HCT116 (cell line): ENCODE measurements around the gene ETF1. TPM values are rescaled to one million over a fixed set of nuclear protein-coding genes. Genes with fewer than 3 reads are reported as not detected.

ENCODE experiments used
- ATAC-seq: fragments of 200-7000 bp; cut with Tn5 transposase; 2 replicates; pipeline ENCODE4 v1.9.1; 2020; ENCODE audit warnings: mild to moderate bottlenecking, moderate library complexity
- BruUV-seq: library from RNA; stranded (reverse); fragments of 400-500 nt; replicated peaks from 2 replicates; lab custom pipeline; 2021; lab: Mats Ljungman, UMichigan
- CTCF ChIA-PET: fragments of 300-600 bp; sonication (Branson Sonifier 250); formaldehyde crosslinking; loops from one replicate; lab custom pipeline; 2021; ENCODE audit warnings: antibody characterized with exemption; lab: Charles Lee
- POLR2A ChIA-PET: fragments of 300-600, 350-600 bp; sonication (Branson Sonifier 250); formaldehyde crosslinking; loops from one replicate; lab custom pipeline; 2021; ENCODE audit warnings: antibody characterized with exemption; lab: Charles Lee
- RAD21 ChIA-PET, 2 experiments: fragments of 300-600 bp; sonication (Branson Sonifier 250); formaldehyde crosslinking; loops; one replicate each; lab custom pipeline; 2023; ENCODE audit warnings: low total read pairs in 2 of 2; ENCODE audit not compliant: uncharacterized antibody in 2 of 2, unreplicated experiment in 2 of 2, low non-redundant PET in 1 of 2; lab: Charles Lee
- DNase-seq: peaks from one replicate; pipeline ENCODE4 v3.0.0-alpha.2; 2010; ENCODE audit warnings: low read depth, low spot score
- H2AFZ ChIP-seq: fragments of 200-600 bp; shearing (Covaris generic), sonication (generic); 2 replicates; pipeline ENCODE4 v1.6.1; 2017; ENCODE audit warnings: low read depth, mixed run types, mixed read lengths, antibody characterized with exemption, low read length; ENCODE audit not compliant: poor library complexity, severe bottlenecking
- H3K27ac ChIP-seq: 2 replicates; pipeline ENCODE4 v1.5.1; 2012; ENCODE audit warnings: low read depth, low read length
- H3K27me3 ChIP-seq: fragments of 200-600 bp; sonication (generic); 2 replicates; pipeline ENCODE4 v1.6.1; 2016; ENCODE audit warnings: mixed run types, low read length, mixed read lengths; ENCODE audit not compliant: insufficient read depth
- H3K36me3 ChIP-seq, 2 experiments: fragments of 200-500 bp in 1 of 2; fragments of 200-600 bp in 1 of 2; sonication (Bioruptor generic) in 1 of 2; sonication (generic) in 1 of 2; 2 replicates each; pipeline versions ENCODE4 v1.5.1 to v1.6.1; 2014 to 2016; ENCODE audit warnings: low read length in 2 of 2, inconsistent platforms in 1 of 2, mixed read lengths in 1 of 2, mixed run types in 1 of 2; ENCODE audit not compliant: insufficient read depth in 2 of 2, control insufficient read depth in 1 of 2
- H3K4me1 ChIP-seq, 2 experiments: fragments of 200-600 bp in 1 of 2; sonication (generic) in 1 of 2; 2 replicates each; pipeline versions ENCODE4 v1.5.1 to v1.6.1; 2012 to 2017; ENCODE audit warnings: low read length in 2 of 2, inconsistent platforms in 1 of 2, mild to moderate bottlenecking in 1 of 2, mixed read lengths in 1 of 2, mixed run types in 1 of 2, moderate library complexity in 1 of 2; ENCODE audit not compliant: insufficient read depth in 2 of 2, control insufficient read depth in 1 of 2
- H3K4me2 ChIP-seq: fragments of 200-600 bp; sonication (generic); 2 replicates; pipeline ENCODE4 v1.6.1; 2017; ENCODE audit warnings: mixed run types, low read length, mixed read lengths
- H3K4me3 ChIP-seq, 2 experiments: fragments of 200-600 bp in 1 of 2; sonication (generic) in 1 of 2; replicated peaks in 1 of 2; 2 replicates each; pipeline ENCODE4 v1.5.1; 2011 to 2016; ENCODE audit warnings: low read length in 2 of 2, control low read depth in 1 of 2, low read depth in 1 of 2, mild to moderate bottlenecking in 1 of 2, mixed read lengths in 1 of 2, mixed run types in 1 of 2
- H3K79me2 ChIP-seq: fragments of 200-600 bp; sonication (generic); 2 replicates; pipeline ENCODE4 v1.6.1; 2017; ENCODE audit warnings: mild to moderate bottlenecking, mixed run types, low read length, moderate library complexity, mixed read lengths; ENCODE audit not compliant: insufficient read depth
- H3K9ac ChIP-seq: fragments of 200-600 bp; sonication (generic); 2 replicates; pipeline ENCODE4 v1.6.1; 2016; ENCODE audit warnings: low read length, mixed read lengths
- H3K9me2 ChIP-seq: fragments of 200-600 bp; sonication (generic), shearing (Covaris generic); 2 replicates; pipeline ENCODE4 v1.6.1; 2017; ENCODE audit warnings: mixed run types, mild to moderate bottlenecking, moderate library complexity; ENCODE audit not compliant: insufficient read depth
- H3K9me3 ChIP-seq, 2 experiments: fragments of 200-500 bp in 1 of 2; fragments of 200-600 bp in 1 of 2; sonication (Bioruptor generic) in 1 of 2; sonication (generic) in 1 of 2; 2 replicates each; pipeline ENCODE4 v1.6.1; 2014 to 2017; ENCODE audit warnings: low read length in 2 of 2, mixed read lengths in 2 of 2, inconsistent platforms in 1 of 2, low read depth in 1 of 2, mild to moderate bottlenecking in 1 of 2, mixed run types in 1 of 2, moderate library complexity in 1 of 2; ENCODE audit not compliant: control insufficient read depth in 1 of 2, insufficient read depth in 1 of 2
- H4K20me1 ChIP-seq: fragments of 200-600 bp; sonication (generic), shearing (Covaris generic); 2 replicates; pipeline ENCODE4 v1.6.1; 2017; ENCODE audit warnings: mixed run types, mild to moderate bottlenecking, moderate library complexity; ENCODE audit not compliant: insufficient read depth
- CBX3 ChIP-seq: IDR thresholded peaks from 2 replicates; pipeline ENCODE4 v1.6.1; 2012; ENCODE audit warnings: low read depth
- CEBPB ChIP-seq: IDR thresholded peaks from 2 replicates; pipeline ENCODE4 v1.6.1; 2012; ENCODE audit warnings: low read depth
- ELF1 ChIP-seq: IDR thresholded peaks from 2 replicates; pipeline ENCODE4 v1.6.1; 2012; ENCODE audit warnings: low read depth, borderline replicate concordance
- EZH2 ChIP-seq: fragments of 200-600 bp; sonication (generic); IDR thresholded peaks from 2 replicates; pipeline ENCODE4 v1.6.1; 2017; ENCODE audit warnings: antibody characterized with exemption, mixed run types
- EZH2phosphoT487 ChIP-seq: fragments of 200-600 bp; IDR thresholded peaks from 2 replicates; pipeline ENCODE4 v1.6.1; 2018; ENCODE audit warnings: antibody characterized with exemption, borderline replicate concordance
- FOSL1 ChIP-seq: IDR thresholded peaks from 2 replicates; pipeline ENCODE4 v1.6.1; 2012; ENCODE audit warnings: low read depth
- POLR2A ChIP-seq: IDR thresholded peaks from 2 replicates; pipeline ENCODE4 v1.7.0; 2011; ENCODE audit warnings: borderline replicate concordance; ENCODE audit not compliant: insufficient read depth, insufficient read length; ENCODE audit errors: extremely low read depth
- POLR2AphosphoS5 ChIP-seq: IDR thresholded peaks from 2 replicates; pipeline ENCODE4 v1.6.1; 2011; ENCODE audit warnings: mild to moderate bottlenecking, low read depth, low read length, moderate library complexity
- SP1 ChIP-seq: IDR thresholded peaks from 2 replicates; pipeline ENCODE4 v1.6.1; 2012; ENCODE audit warnings: low read depth
- SRF ChIP-seq: IDR thresholded peaks from 2 replicates; pipeline ENCODE4 v1.6.1; 2012; ENCODE audit warnings: low read depth
- TCF7L2 ChIP-seq: IDR thresholded peaks from 2 replicates; pipeline ENCODE4 v1.7.0; 2011; ENCODE audit warnings: borderline replicate concordance, inconsistent platforms; ENCODE audit not compliant: insufficient read depth, insufficient read length; ENCODE audit errors: extremely low read depth
- ZNF274 ChIP-seq: fragments of 200-500 bp; sonication (Bioruptor generic); IDR thresholded peaks from 2 replicates; pipeline ENCODE4 v1.6.1; 2014; ENCODE audit warnings: mild to moderate bottlenecking, low read depth, low read length, inconsistent platforms
- intact Hi-C: fragments of 100-400 bp; cut with micrococcal nuclease; formaldehyde crosslinking; loops from 2 replicates; pipeline ENCODE4 v1.10.0; 2022
- total RNA-seq: library from RNA; stranded (reverse); gene quantifications from one replicate; pipeline ENCODE4 v1.2.1, GENCODE V29; 2021; ENCODE audit not compliant: unreplicated experiment
- TF ChIP-seq, protein P1 (sequence below): IDR thresholded peaks from 2 replicates; pipeline ENCODE4 v1.6.1; 2012
- TF ChIP-seq, protein P2 (sequence below): IDR thresholded peaks from 2 replicates; pipeline ENCODE4 v1.6.1; 2011; ENCODE audit warnings: mild to moderate bottlenecking, low read length, moderate library complexity; ENCODE audit not compliant: insufficient replicate concordance; ENCODE audit errors: extremely low read depth

The ETF1 gene
- total RNA-seq, 1 experiment from 2014 or later, result 178 TPM

GRCh38 chr5:138552657-138553056 lies 9.6 kb upstream of the ETF1 start:
- H3K9ac ChIP-seq, result no peak overlapping the region

GRCh38 chr5:138549414-138549813 lies 6.4 kb upstream of the ETF1 start:
- Histone ChIP-seq H3K4me2 (no peak overlapping the region), H3K4me1 (peaks cover 7 to 14% of the 10 kb centered on the region in 2 experiments; a peak in 3 of 4 replicates), H2AFZ (no peak overlapping the region), H3K9me2 (no peaks in the 10 kb centered on the region)
- TF ChIP-seq, protein P1, sequence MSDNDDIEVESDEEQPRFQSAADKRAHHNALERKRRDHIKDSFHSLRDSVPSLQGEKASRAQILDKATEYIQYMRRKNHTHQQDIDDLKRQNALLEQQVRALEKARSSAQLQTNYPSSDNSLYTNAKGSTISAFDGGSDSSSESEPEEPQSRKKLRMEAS, result no peak
- TF ChIP-seq EZH2phosphoT487 (no peak), FOSL1 (no peak), POLR2A (no peak), SRF (no peak), EZH2 (no peak), SP1 (no peak), CBX3 (no peak), ELF1 (no peak), TCF7L2 (no peak), ZNF274 (no peak), CEBPB (no peak)
- TF ChIP-seq, protein P2, sequence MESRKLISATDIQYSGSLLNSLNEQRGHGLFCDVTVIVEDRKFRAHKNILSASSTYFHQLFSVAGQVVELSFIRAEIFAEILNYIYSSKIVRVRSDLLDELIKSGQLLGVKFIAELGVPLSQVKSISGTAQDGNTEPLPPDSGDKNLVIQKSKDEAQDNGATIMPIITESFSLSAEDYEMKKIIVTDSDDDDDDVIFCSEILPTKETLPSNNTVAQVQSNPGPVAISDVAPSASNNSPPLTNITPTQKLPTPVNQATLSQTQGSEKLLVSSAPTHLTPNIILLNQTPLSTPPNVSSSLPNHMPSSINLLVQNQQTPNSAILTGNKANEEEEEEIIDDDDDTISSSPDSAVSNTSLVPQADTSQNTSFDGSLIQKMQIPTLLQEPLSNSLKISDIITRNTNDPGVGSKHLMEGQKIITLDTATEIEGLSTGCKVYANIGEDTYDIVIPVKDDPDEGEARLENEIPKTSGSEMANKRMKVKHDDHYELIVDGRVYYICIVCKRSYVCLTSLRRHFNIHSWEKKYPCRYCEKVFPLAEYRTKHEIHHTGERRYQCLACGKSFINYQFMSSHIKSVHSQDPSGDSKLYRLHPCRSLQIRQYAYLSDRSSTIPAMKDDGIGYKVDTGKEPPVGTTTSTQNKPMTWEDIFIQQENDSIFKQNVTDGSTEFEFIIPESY, result no peak
- TF ChIP-seq, all 23 proteins: peak for 0
- ATAC-seq, result no peak
- Histone ChIP-seq H3K27me3 (no peaks in the 10 kb centered on the region), H3K36me3 (peaks cover 6 to 11% of the 10 kb centered on the region in 2 experiments; a peak in 2 of 4 replicates), H3K9me3 (no peaks in the 10 kb centered on the region), H4K20me1 (no peaks in the 10 kb centered on the region; the same call in 1 of the 2 replicates), H3K27ac (no peak overlapping the region), H3K79me2 (peaks cover 51% of the 10 kb centered on the region), H3K4me3 (no peak overlapping the region), H3K9ac (no peak overlapping the region)
- intact Hi-C loops, result loop anchor here (2.0 to 10.0 kb wide), 2 partner anchors 99 to 365 kb away; no protein-coding TSS in a partner anchor
- RAD21 ChIA-PET, result no interaction called here
- no peak for DNase-seq
- BruUV-seq, result no TSS peak
- POLR2A ChIA-PET, result no interaction called here
- CTCF ChIA-PET, result interaction anchor here (0.7 kb wide), 1 partner anchor 367 kb away, joined by 3 read pairs; no protein-coding TSS in a partner anchor

More at GRCh38 chr5:138552657-138553056, 9.6 kb upstream of the ETF1 start:
- Histone ChIP-seq H3K9me2 (no peaks in the 10 kb centered on the region), H3K4me2 (no peak overlapping the region), H3K79me2 (peaks cover 36% of the 10 kb centered on the region), H3K27me3 (no peaks in the 10 kb centered on the region), H3K36me3 (peaks cover 37 to 39% of the 10 kb centered on the region in 2 experiments), H3K9me3 (no peaks in the 10 kb centered on the region), H3K4me3 (no peak overlapping the region), H4K20me1 (peaks cover 3% of the 10 kb centered on the region; the same call in 1 of the 2 replicates), H3K4me1 (no peaks in the 10 kb centered on the region), H2AFZ (no peak overlapping the region), H3K27ac (no peak overlapping the region)
- DNase-seq (no peak), ATAC-seq (peak; percentile 11)
- intact Hi-C loops, result no loop called here
- no TSS peak for BruUV-seq
- CTCF ChIA-PET, result no interaction called here
- POLR2A ChIA-PET, result interaction anchor here (1.1 to 1.9 kb wide), 4 partner anchors 10 to 17 kb away, joined by 3 to 9 read pairs (median 5); partner anchors contain the start of gene ETF1
- peak; percentile 40 for TF ChIP-seq POLR2AphosphoS5
- TF ChIP-seq FOSL1, result no peak
- TF ChIP-seq ZNF274, result no peak
- RAD21 ChIA-PET, result no interaction called here
